Adrenal gland (tissue), 12 donors: Measurements from ENCODE around the gene SRC. TPM values are rescaled to one million over a fixed set of nuclear protein-coding genes. Genes with fewer than 3 reads are reported as not detected.

Experiments
- DNase-seq, 7 donors: peaks; one replicate each; pipeline ENCODE4 v3.0.0-alpha.2; 2019 to 2020
- H3K27ac ChIP-seq, 5 donors: fragments of 200-600 bp; sonication (generic) in 4 of 5; 1 replicate in 3 of 5; 2 replicates in 2 of 5; pipeline versions ENCODE4 v1.5.1 to v1.8.0; 2016 to 2020; ENCODE audit warnings: mild to moderate bottlenecking in 1 of 5
- H3K27me3 ChIP-seq: fragments of 200-600 bp; 2 replicates; pipeline ENCODE4 v1.8.0; 2021
- H3K36me3 ChIP-seq, 2 donors: fragments of 200-600 bp; replicated peaks in 1 of 2; 1 replicate in 1 of 2; 2 replicates in 1 of 2; pipeline versions ENCODE4 v1.5.1 to v1.8.0; 2018 to 2022
- H3K4me1 ChIP-seq, 2 donors: fragments of 200-600 bp; replicated peaks in 1 of 2; 1 replicate in 1 of 2; 2 replicates in 1 of 2; pipeline versions ENCODE4 v1.5.1 to v1.8.0; 2018 to 2021
- H3K4me3 ChIP-seq, 4 donors: fragments of 200-600 bp; sonication (generic) in 3 of 4; one replicate each; pipeline ENCODE4 v1.5.1; 2016 to 2018
- H3K9me3 ChIP-seq, 3 donors: fragments of 200-600 bp; sonication (generic) in 1 of 3; replicated peaks in 1 of 3; 1 replicate in 2 of 3; 2 replicates in 1 of 3; pipeline versions ENCODE4 v1.5.1 to v1.8.0; 2016 to 2021
- CTCF ChIP-seq, 6 experiments: fragments of 450-650 bp in 4 of 6; fragments of 200-600 bp in 2 of 6; sonication (generic) in 1 of 6; IDR thresholded peaks; 1 replicate in 5 of 6; 2 replicates in 1 of 6; pipeline versions ENCODE4 v1.5.1 to v1.8.0; 2016 to 2021; ENCODE audit warnings: antibody characterized with exemption in 6 of 6, mild to moderate bottlenecking in 2 of 6, moderate library complexity in 1 of 6
- POLR2A ChIP-seq, 2 donors: fragments of 450-650 bp; IDR thresholded peaks; one replicate each; pipeline ENCODE4 v1.6.1; 2017; ENCODE audit warnings: antibody characterized with exemption in 2 of 2, mild to moderate bottlenecking in 2 of 2, moderate library complexity in 1 of 2
- WGBS, 4 donors: extraction: QIAGEN DNeasy Blood & Tissue Kit in 2 of 4; methylation state at CpG; one replicate each; pipeline versions ENCODE4 v1.1.5 to v1.1.7; 2013 to 2017; 5-methylcytosine and 5-hydroxymethylcytosine counted together
- intact Hi-C, 2 donors: fragments of 100-400 bp; cut with DNase I; formaldehyde crosslinking; loops; one replicate each; pipeline versions ENCODE4 v1.14.1 to v1.15.0; 2022 to 2023
- polyA plus RNA-seq, 3 donors: library from polyadenylated mRNA; stranded (reverse); fragments of 200-250 nt in 2 of 3; fragments of 350-450 nt in 1 of 3; fragmentation: Illumina TruSeq in 1 of 3; extraction: RNeasy Lipid Tissue Mini Kit (QIAGEN cat#74804) in 1 of 3; gene quantifications; one replicate each; pipeline ENCODE4 v1.2.3, GENCODE V29; 2013 to 2014
- total RNA-seq, 9 donors: library from RNA; depleted of rRNA in 4 of 9; stranded (reverse); fragments of >200 nt in 4 of 9; fragments of 120-200 nt in 1 of 9; fragmentation: NEBNext Ultra II Directional in 1 of 9; extraction: Animal tissue kit (Norgen Biotek cat#: 25700) in 1 of 9; gene quantifications; one replicate each; pipeline versions ENCODE4 v1.1.0 to v1.2.4, GENCODE V29; 2013 to 2023
- donor health status: healthy with polysubstance abuse.
- donor health status: Bipolar disorder and iron deficiency.
- donor health status: DM: yes; HTN: yes; CAD: no.
- donor health status: DM: no; HTN: no; CAD: no.
- donor health status: DM: no; HTN: no; CAD: no.
- donor health status: DM: yes; HTN: yes; CAD: no.

SRC gene
- total and polyA plus RNA-seq, 12 donors: 10.6 to 83.0 (median 52.7) TPM

- intact Hi-C loops: loop anchor here (5.0 to 10.0 kb wide), 2 partner anchors 123 to 125 kb away; partner anchors contain the start of genes BLCAP (in 2 of the 2) and NNAT (in 1 of the 2)
- H3K4me1 ChIP-seq: peaks cover 16 to 22% of the 10 kb centered on the region in 2 donors
- no peak overlapping the region for H3K4me3 ChIP-seq
- 83 to 89% (median 85%) methylated on average over 26 to 30 of the region's 30 CpGs for WGBS, 4 donors
- no peaks in the 10 kb centered on the region for H3K9me3 ChIP-seq
- no peak for DNase-seq
- H3K27me3 ChIP-seq: no peaks in the 10 kb centered on the region
- TF ChIP-seq CTCF (IDR thresholded peaks at IDR 0.05): no peak
- H3K36me3 ChIP-seq: peaks cover 0 to 61% of the 10 kb centered on the region in 2 donors
- no peak overlapping the region for H3K27ac ChIP-seq
Measured at GRCh38 chr20:37401930-37402675, 56.2 kb downstream of the SRC start.

- H3K4me3 ChIP-seq: no peak overlapping the region
- H3K27me3 ChIP-seq: no peaks in the 10 kb centered on the region
- H3K9me3 ChIP-seq: no peaks in the 10 kb centered on the region
- DNase-seq: no peak
- H3K4me1 ChIP-seq: peaks cover 15 to 19% of the 10 kb centered on the region in 2 donors
- H3K36me3 ChIP-seq: peaks cover 0 to 49% of the 10 kb centered on the region in 2 donors
- H3K27ac ChIP-seq: no peak overlapping the region
- TF ChIP-seq CTCF (IDR thresholded peaks at IDR 0.05): no peak
- TF ChIP-seq POLR2A (IDR thresholded peaks at IDR 0.05): no peak
- 89 to 95% (median 95%) methylated on average over 15 to 37 of the region's 37 CpGs for whole genome bisulfite sequencing, 4 donors
- intact Hi-C loops: loop anchor here (5.0 to 10.0 kb wide), 2 partner anchors 121 to 124 kb away; partner anchors contain the start of genes BLCAP (in 2 of the 2) and NNAT (in 1 of the 2)
Measured at GRCh38 chr20:37403107-37404033, 57.4 kb downstream of the SRC start.

GRCh38 chr20:37404461-37404890 lies 58.5 kb downstream of the SRC start:
- Histone ChIP-seq H3K9me3 (no peaks in the 10 kb centered on the region), H3K27me3 (no peaks in the 10 kb centered on the region), H3K36me3 (peaks cover 0 to 49% of the 10 kb centered on the region in 2 donors), H3K4me3 (no peak overlapping the region), H3K27ac (no peak overlapping the region), H3K4me1 (peaks cover 7 to 13% of the 10 kb centered on the region in 2 donors)
- 78 to 96% (median 91%) methylated on average over 4 to 6 of the region's 6 CpGs for WGBS, 4 donors
- TF ChIP-seq POLR2A (IDR thresholded peaks at IDR 0.05) (no peak), CTCF (IDR thresholded peaks at IDR 0.05) (no peak)
- intact Hi-C loops: loop anchor here (5.0 to 10.0 kb wide), 2 partner anchors 120 to 123 kb away; partner anchors contain the start of genes BLCAP (in 2 of the 2) and NNAT (in 1 of the 2)
- DNase-seq: peak in 1 of 7 donors; percentile 28
